HG03575 (cell line): ENCODE data around the gene PHPT1.
"Not testable (repeated sequence)": the region's sequence is repeated elsewhere in the genome, so short reads cannot be mapped to it uniquely, and the experiment has no call there.

ENCODE experiments used
- ATAC-seq: cut with Tn5 transposase; IDR thresholded peaks from one replicate; pipeline ENCODE4 v1.9.1; 2021; ENCODE audit not compliant: unreplicated experiment, insufficient number of reproducible peaks, low FRiP score; ENCODE audit errors: extremely low read depth

Gene PHPT1

GRCh38 chr9:136835162-136835931 lies 13.9 kb upstream of the PHPT1 start:
- ATAC-seq, result no peak

- no peak for ATAC-seq
Measured at GRCh38 chr9:136835932-136836904, 13.0 kb upstream of the PHPT1 start.

GRCh38 chr9:136837146-136837855 lies 11.9 kb upstream of the PHPT1 start:
- no peak for ATAC-seq

- not testable (repeated sequence) for ATAC-seq
Measured at GRCh38 chr9:136837856-136838277, 11.3 kb upstream of the PHPT1 start.

- ATAC-seq, result no peak
Measured at GRCh38 chr9:136838314-136839228, 10.6 kb upstream of the PHPT1 start.

- no peak for ATAC-seq
Measured at GRCh38 chr9:136839229-136840139, 9.7 kb upstream of the PHPT1 start.

GRCh38 chr9:136840140-136840876 lies 8.9 kb upstream of the PHPT1 start:
- no peak for ATAC-seq

- ATAC-seq, result no peak
Measured at GRCh38 chr9:136840877-136841645, 8.1 kb upstream of the PHPT1 start.

GRCh38 chr9:136841646-136842379 lies 7.4 kb upstream of the PHPT1 start:
- not testable (repeated sequence) for ATAC-seq

GRCh38 chr9:136842380-136842948 lies 6.7 kb upstream of the PHPT1 start, which contains the start of gene AJM1:
Gene AJM1 (plus strand): TSS chr9:136842478. CDS start chr9:136844415, 1,937 bp downstream.
- not testable (repeated sequence) for ATAC-seq

GRCh38 chr9:136843159-136843800 lies 5.9 kb upstream of the PHPT1 start:
- not testable (repeated sequence) for ATAC-seq

GRCh38 chr9:136843801-136844740 lies 5.1 kb upstream of the PHPT1 start:
- ATAC-seq, result not testable (repeated sequence)

GRCh38 chr9:136844761-136845464 lies 4.3 kb upstream of the PHPT1 start:
- ATAC-seq, result no peak
